Calu3 (cell line): ENCODE results near the gene SLC16A1. TPM values are rescaled to one million over a fixed set of nuclear protein-coding genes. Genes with fewer than 3 reads are reported as not detected.

Experiments
- Bru-seq: library from RNA; stranded (reverse); fragments of 400-500 nt; gene quantifications from one replicate; lab custom pipeline; 2021; lab: Mats Ljungman, UMichigan
- BruChase-seq, 2 experiments: library from RNA; stranded (reverse); fragments of 400-500 nt; gene quantifications; one replicate each; lab custom pipeline; 2021; lab: Mats Ljungman, UMichigan
- BruUV-seq: library from RNA; stranded (reverse); fragments of 400-500 nt; replicated peaks from 2 replicates; lab custom pipeline; 2021; lab: Mats Ljungman, UMichigan
- CTCF ChIA-PET: fragments of 300-600 bp; sonication (Branson Sonifier 250); formaldehyde crosslinking; loops from one replicate; lab custom pipeline; 2022; ENCODE audit warnings: antibody characterized with exemption; lab: Charles Lee
- DNase-seq: peaks from one replicate; pipeline ENCODE4 v3.0.0; 2022
- H3K27ac Mint-ChIP-seq: one replicate; pipeline ENCODE4 v1.8.0; 2022; ENCODE audit warnings: mixed read lengths; ENCODE audit not compliant: unreplicated experiment
- H3K27me3 Mint-ChIP-seq: one replicate; pipeline ENCODE4 v1.8.0; 2022; ENCODE audit warnings: mixed read lengths; ENCODE audit not compliant: unreplicated experiment
- H3K36me3 Mint-ChIP-seq: one replicate; pipeline ENCODE4 v1.8.0; 2022; ENCODE audit warnings: mild to moderate bottlenecking, moderate library complexity, mixed read lengths; ENCODE audit not compliant: insufficient read depth, unreplicated experiment
- H3K4me1 Mint-ChIP-seq: one replicate; pipeline ENCODE4 v1.8.0; 2022; ENCODE audit warnings: mild to moderate bottlenecking, low read depth, mixed read lengths; ENCODE audit not compliant: unreplicated experiment
- H3K4me3 Mint-ChIP-seq: one replicate; pipeline ENCODE4 v1.8.0; 2022; ENCODE audit warnings: mild to moderate bottlenecking, low read depth, moderate library complexity, mixed read lengths; ENCODE audit not compliant: unreplicated experiment
- H3K9me3 Mint-ChIP-seq: one replicate; pipeline ENCODE4 v1.8.0; 2022; ENCODE audit warnings: low read depth, mixed read lengths; ENCODE audit not compliant: unreplicated experiment
- intact Hi-C: fragments of 100-400 bp; cut with micrococcal nuclease; formaldehyde crosslinking; loops from one replicate; pipeline ENCODE4 v1.10.0; 2022; ENCODE audit not compliant: unreplicated experiment
- long read RNA-seq: library from polyadenylated mRNA; stranded (forward); transcript quantifications from one replicate; pipeline ENCODE4 v2.0.0, GENCODE V29; 2022
- total RNA-seq: library from RNA; stranded (reverse); gene quantifications from 2 replicates; pipeline ENCODE4 v1.2.3, GENCODE V29; 2022
- TF ChIP-seq, protein P1 (sequence below): fragments of 200-600 bp; IDR thresholded peaks from one replicate; pipeline ENCODE4 v1.8.0; 2022; ENCODE audit warnings: antibody characterized with exemption; ENCODE audit not compliant: unreplicated experiment

SLC16A1 gene, protein sequence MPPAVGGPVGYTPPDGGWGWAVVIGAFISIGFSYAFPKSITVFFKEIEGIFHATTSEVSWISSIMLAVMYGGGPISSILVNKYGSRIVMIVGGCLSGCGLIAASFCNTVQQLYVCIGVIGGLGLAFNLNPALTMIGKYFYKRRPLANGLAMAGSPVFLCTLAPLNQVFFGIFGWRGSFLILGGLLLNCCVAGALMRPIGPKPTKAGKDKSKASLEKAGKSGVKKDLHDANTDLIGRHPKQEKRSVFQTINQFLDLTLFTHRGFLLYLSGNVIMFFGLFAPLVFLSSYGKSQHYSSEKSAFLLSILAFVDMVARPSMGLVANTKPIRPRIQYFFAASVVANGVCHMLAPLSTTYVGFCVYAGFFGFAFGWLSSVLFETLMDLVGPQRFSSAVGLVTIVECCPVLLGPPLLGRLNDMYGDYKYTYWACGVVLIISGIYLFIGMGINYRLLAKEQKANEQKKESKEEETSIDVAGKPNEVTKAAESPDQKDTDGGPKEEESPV
- 59.2 and 60.3 TPM in 2 replicates for total RNA-seq
- percentile 78 among the genes with signal in this experiment for Bru-seq, nascent RNA
- percentile 89 among the genes with signal in this experiment for BruChase-seq, experiment 1, labeled RNA remaining after a 6-hour chase
- BruChase-seq, experiment 2, labeled RNA remaining after a 2-hour chase, result percentile 78 among the genes with signal in this experiment
- long read RNA-seq, transcript SLC16A1-201 (5 exons, 3,910 nt), result major isoform, 41 of 57 reads
- long read RNA-seq, partial matches to known transcripts, result 4 of 57 reads
- long read RNA-seq, other reads (novel, unspliced or antisense), result 12 of 57 reads

DNA sequence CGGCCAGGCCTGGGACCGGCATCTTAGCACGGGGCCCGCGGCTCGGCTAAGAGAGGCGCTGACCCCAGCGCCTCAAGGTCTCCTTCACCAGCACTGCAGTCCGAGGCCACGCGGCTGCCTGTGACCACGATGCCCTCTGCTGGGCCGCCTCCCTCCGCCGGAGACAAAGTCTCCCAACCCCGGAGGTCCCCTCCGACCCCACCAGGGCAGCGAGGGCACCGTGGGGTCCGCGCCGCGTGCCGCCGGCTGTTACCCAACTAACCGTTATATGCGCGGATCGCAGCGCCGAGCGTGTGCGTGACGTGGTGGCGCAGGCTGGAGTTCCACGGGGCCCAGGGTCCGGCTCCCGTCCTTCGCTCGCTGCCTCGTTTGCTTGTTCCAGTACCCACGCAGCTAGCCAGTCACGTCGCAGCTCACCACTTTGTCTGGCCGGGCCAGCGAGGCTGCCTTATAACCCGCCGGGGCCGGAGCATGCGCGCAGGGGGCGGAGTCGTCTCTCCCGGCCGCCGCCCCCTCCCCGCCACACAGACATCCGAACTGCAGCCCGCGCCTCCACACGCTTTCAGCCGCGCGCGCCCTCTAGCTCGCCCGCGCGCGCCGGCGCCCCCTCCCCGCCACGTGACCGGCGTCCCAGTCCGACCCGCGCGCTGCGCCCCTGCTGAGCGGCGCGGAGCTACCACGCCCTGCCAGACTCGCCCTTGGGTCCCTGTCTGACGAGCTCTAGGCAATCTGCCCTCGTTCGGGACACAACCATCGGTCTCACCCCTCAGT lies at the start of gene SLC16A1:
Gene SLC16A1 (minus strand): TSS at position 424 of the 771 bp plus-strand sequence. CDS start 26,888 bp downstream, outside the sequence.
- Mint-ChIP-seq H3K27me3 (no peaks in the 10 kb centered on the region), H3K9me3 (no peaks in the 10 kb centered on the region), H3K4me1 (peaks cover 24% of the 10 kb centered on the region), H3K4me3 (peak within 1 kb of the TSS; percentile 100), H3K27ac (peak within 1 kb of the TSS; percentile 2), H3K36me3 (peaks cover 36% of the 10 kb centered on the region)
- intact Hi-C loops, result loop anchor here (2.0 to 10.0 kb wide), 3 partner anchors 19 to 147 kb away; no protein-coding TSS in a partner anchor
- CTCF ChIA-PET, result interaction anchor here (0.6 to 1.1 kb wide), 5 partner anchors 19 to 235 kb away, joined by 3 to 4 read pairs (median 4); no protein-coding TSS in a partner anchor
- peak; percentile 87 for DNase-seq
- TF ChIP-seq, protein P1, sequence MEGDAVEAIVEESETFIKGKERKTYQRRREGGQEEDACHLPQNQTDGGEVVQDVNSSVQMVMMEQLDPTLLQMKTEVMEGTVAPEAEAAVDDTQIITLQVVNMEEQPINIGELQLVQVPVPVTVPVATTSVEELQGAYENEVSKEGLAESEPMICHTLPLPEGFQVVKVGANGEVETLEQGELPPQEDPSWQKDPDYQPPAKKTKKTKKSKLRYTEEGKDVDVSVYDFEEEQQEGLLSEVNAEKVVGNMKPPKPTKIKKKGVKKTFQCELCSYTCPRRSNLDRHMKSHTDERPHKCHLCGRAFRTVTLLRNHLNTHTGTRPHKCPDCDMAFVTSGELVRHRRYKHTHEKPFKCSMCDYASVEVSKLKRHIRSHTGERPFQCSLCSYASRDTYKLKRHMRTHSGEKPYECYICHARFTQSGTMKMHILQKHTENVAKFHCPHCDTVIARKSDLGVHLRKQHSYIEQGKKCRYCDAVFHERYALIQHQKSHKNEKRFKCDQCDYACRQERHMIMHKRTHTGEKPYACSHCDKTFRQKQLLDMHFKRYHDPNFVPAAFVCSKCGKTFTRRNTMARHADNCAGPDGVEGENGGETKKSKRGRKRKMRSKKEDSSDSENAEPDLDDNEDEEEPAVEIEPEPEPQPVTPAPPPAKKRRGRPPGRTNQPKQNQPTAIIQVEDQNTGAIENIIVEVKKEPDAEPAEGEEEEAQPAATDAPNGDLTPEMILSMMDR, result no peak
- no TSS peak for BruUV-seq

DNA sequence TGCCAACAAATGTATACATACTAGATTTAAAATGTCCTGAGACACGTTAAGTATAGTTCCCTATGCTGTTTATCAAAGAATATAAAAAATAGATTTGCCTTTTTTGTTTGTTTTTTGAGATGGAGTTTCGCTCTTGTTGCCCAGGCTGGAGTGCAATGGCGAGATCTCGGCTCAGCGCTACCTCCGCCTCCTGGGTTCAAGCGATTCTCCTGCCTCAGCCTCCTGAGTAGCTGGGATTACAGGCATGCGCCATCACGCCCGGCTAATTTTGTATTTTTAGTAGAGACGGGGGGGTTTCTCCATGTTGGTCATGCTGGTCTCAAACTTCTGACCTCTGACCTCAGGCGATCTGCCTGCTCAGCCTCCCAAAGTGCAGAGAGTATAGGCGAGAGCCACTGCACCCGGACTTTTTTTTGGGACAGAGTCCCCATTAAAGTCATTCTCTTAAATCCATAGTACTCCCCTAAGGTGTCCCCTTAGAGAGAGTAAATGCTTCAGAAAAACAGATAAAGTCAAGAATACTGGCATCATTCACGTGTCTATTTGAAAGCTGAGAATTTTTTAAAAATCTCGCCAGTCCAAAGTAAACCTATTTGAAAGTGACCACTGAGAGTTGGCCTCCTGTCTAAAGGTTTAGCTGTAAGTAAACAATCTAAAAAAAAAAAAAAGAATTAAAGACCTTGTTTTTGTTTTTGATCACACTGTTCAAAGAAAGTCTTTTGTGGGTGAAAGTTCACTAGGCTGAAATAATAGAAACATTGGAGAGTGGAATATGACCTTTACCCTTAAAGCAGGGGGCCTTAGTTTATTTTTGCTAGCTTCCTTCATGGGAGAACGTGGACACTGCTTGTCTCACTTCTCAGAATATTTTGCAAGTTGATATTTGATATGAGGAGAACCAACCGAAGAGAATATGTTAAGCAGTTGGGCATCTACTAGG lies 48.0 kb upstream of the SLC16A1 start:
- TF ChIP-seq, protein P1, result no peak
- no peaks in the 10 kb centered on the region for H3K36me3 Mint-ChIP-seq
- intact Hi-C loops, result no loop called here
- H3K9me3 Mint-ChIP-seq, result no peaks in the 10 kb centered on the region
- H3K4me1 Mint-ChIP-seq, result no peaks in the 10 kb centered on the region
- CTCF ChIA-PET, result no interaction called here
- H3K4me3 Mint-ChIP-seq, result no peak overlapping the region
- DNase-seq, result no peak
- BruUV-seq, result no TSS peak
- H3K27ac Mint-ChIP-seq, result no peak overlapping the region
- no peaks in the 10 kb centered on the region for H3K27me3 Mint-ChIP-seq

GRCh38 chr1:113002297-113002696 lies 46.3 kb upstream of the SLC16A1 start:
- Mint-ChIP-seq H3K36me3 (no peaks in the 10 kb centered on the region), H3K4me3 (no peak overlapping the region), H3K27ac (no peak overlapping the region), H3K4me1 (no peaks in the 10 kb centered on the region), H3K9me3 (no peaks in the 10 kb centered on the region), H3K27me3 (no peaks in the 10 kb centered on the region)
- BruUV-seq, result no TSS peak
- TF ChIP-seq, protein P1, result no peak
- CTCF ChIA-PET, result no interaction called here
- DNase-seq, result no peak
- intact Hi-C loops, result no loop called here
